Ascending aorta (tissue), 2 donors: ENCODE measurements around the gene APBA3. TPM values are rescaled to one million over a fixed set of nuclear protein-coding genes. Genes with fewer than 3 reads are reported as not detected.

ENCODE experiments used
- DNase-seq, 2 donors: peaks; one replicate each; pipeline ENCODE4 v3.0.0-alpha.2; 2019; ENCODE audit warnings: low spot score in 2 of 2
- H3K27ac ChIP-seq, 2 donors: fragments of 200-600 bp; sonication (generic); one replicate each; pipeline ENCODE4 v1.5.1; 2016 to 2017; ENCODE audit warnings: mild to moderate bottlenecking in 1 of 2
- H3K27me3 ChIP-seq: fragments of 200-600 bp; sonication (generic); one replicate; pipeline ENCODE4 v1.5.1; 2017
- H3K36me3 ChIP-seq, 2 donors: fragments of 200-600 bp; sonication (generic); one replicate each; pipeline ENCODE4 v1.5.1; 2016
- H3K4me1 ChIP-seq, 2 donors: fragments of 200-600 bp; sonication (generic); one replicate each; pipeline ENCODE4 v1.5.1; 2016 to 2017; ENCODE audit warnings: mild to moderate bottlenecking in 1 of 2
- H3K4me3 ChIP-seq, 2 donors: fragments of 200-600 bp; sonication (generic); one replicate each; pipeline ENCODE4 v1.5.1; 2016 to 2017; ENCODE audit warnings: mild to moderate bottlenecking in 1 of 2
- H3K9me3 ChIP-seq, 2 donors: fragments of 200-600 bp; sonication (generic); one replicate each; pipeline ENCODE4 v1.5.1; 2016
- intact Hi-C: fragments of 100-400 bp; cut with DNase I; formaldehyde crosslinking; loops from one replicate; pipeline ENCODE4 v1.15.1; 2023
- total RNA-seq: library from RNA; depleted of rRNA; stranded (reverse); fragments of >200 nt; gene quantifications from one replicate; pipeline ENCODE4 v1.1.0, GENCODE V29; 2016
- TF ChIP-seq, protein P1 (sequence below), 3 experiments: fragments of 200-600 bp in 2 of 3; fragments of 450-650 bp in 1 of 3; sonication (generic) in 2 of 3; IDR thresholded peaks; one replicate each; pipeline ENCODE4 v1.5.1; 2016 to 2019; ENCODE audit warnings: antibody characterized with exemption in 3 of 3, mild to moderate bottlenecking in 1 of 3, moderate library complexity in 1 of 3

Gene APBA3
- total RNA-seq, 1 donor from 2014 or later = 58.9 TPM

DNA sequence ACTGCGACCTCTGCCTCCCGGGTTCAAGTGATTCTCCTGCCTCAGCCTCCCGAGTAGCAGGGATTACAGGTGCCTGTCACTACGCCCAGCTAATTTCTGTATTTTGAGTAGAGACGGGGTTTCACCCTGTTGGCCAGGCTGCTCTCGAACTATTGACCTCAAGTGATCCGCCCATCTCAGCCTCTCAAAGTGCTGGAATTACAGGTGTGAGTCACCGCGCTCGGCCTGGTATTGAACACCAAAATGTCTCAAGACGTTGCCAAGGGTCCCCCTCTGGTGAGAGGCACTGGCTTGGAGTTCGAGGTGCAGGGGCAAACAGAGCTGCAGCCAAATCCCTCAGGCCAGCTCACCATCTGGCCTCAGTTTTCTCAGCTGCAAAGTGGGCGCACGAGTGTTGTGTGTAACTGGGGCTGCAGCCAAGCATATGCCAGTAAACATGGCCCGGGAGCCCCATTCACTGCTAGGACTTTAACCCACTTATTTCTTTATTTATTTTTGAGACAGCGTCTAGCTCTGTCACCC is 45.3 kb downstream of the APBA3 start:
- H3K27me3 ChIP-seq = peaks cover 10% of the 10 kb centered on the region

DNA sequence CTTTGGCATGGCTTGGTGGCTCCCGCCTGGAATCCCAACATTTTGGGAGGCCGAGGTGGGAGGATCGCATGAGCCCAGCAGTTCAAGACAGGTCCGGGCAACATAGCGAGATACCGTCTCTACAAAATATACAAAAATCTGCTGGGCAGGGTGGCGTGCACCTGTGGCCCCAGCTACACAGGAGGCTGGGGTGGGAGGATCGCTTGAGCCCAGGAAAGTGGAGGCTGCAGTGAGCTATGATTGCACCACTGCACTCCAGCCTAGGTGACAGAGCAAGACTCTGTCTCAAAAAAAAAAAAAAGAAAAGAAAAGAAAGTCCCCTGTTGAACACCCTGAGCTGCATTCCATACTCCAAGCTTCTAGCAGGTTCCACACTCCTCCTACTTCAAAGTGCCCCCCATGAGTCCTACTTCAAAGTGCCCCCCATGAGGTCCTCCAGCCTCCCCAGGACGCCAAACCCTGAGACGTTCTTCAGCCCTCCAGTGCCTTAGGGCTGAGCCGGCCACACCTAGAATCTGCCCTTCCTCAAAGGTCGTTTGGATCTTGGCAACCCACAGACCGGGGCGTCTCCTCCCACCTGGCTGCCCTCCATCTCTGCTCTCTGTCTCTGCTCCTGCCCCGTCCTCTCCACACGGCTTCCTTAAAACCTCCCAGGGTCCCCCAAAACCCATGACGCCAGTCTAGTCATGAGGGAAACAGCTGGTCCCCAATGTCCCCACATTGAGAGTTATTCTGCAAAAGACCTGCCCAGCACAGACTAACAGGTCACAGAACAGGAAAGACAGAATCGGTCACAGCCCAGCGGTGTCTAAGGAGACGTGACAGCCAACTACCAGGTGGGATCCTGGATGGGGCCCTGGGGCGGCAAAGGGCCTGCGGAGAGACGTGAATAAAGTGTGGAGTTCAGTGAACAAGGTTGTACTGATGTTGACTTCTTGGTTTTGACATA is 48.6 kb downstream of the APBA3 start:
- no peaks in the 10 kb centered on the region for H3K36me3 ChIP-seq
- H3K4me3 ChIP-seq = no peak overlapping the region
- TF ChIP-seq, protein P1, sequence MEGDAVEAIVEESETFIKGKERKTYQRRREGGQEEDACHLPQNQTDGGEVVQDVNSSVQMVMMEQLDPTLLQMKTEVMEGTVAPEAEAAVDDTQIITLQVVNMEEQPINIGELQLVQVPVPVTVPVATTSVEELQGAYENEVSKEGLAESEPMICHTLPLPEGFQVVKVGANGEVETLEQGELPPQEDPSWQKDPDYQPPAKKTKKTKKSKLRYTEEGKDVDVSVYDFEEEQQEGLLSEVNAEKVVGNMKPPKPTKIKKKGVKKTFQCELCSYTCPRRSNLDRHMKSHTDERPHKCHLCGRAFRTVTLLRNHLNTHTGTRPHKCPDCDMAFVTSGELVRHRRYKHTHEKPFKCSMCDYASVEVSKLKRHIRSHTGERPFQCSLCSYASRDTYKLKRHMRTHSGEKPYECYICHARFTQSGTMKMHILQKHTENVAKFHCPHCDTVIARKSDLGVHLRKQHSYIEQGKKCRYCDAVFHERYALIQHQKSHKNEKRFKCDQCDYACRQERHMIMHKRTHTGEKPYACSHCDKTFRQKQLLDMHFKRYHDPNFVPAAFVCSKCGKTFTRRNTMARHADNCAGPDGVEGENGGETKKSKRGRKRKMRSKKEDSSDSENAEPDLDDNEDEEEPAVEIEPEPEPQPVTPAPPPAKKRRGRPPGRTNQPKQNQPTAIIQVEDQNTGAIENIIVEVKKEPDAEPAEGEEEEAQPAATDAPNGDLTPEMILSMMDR (IDR thresholded peaks at IDR 0.05) = no peak
- no peaks in the 10 kb centered on the region for H3K4me1 ChIP-seq
- intact Hi-C loops = no loop called here
- no peaks in the 10 kb centered on the region for H3K27me3 ChIP-seq
- no peaks in the 10 kb centered on the region for H3K9me3 ChIP-seq
- no peak overlapping the region for H3K27ac ChIP-seq
- DNase-seq = no peak

More for the DNA sequence above, 45.3 kb downstream of the APBA3 start:
- no peaks in the 10 kb centered on the region for H3K9me3 ChIP-seq
- no peak overlapping the region for H3K4me3 ChIP-seq
- H3K4me1 ChIP-seq = no peaks in the 10 kb centered on the region
- intact Hi-C loops = no loop called here
- no peaks in the 10 kb centered on the region for H3K36me3 ChIP-seq
- no peak for DNase-seq
- H3K27ac ChIP-seq = no peak overlapping the region
- TF ChIP-seq, protein P1 (IDR thresholded peaks at IDR 0.05) = no peak

DNA sequence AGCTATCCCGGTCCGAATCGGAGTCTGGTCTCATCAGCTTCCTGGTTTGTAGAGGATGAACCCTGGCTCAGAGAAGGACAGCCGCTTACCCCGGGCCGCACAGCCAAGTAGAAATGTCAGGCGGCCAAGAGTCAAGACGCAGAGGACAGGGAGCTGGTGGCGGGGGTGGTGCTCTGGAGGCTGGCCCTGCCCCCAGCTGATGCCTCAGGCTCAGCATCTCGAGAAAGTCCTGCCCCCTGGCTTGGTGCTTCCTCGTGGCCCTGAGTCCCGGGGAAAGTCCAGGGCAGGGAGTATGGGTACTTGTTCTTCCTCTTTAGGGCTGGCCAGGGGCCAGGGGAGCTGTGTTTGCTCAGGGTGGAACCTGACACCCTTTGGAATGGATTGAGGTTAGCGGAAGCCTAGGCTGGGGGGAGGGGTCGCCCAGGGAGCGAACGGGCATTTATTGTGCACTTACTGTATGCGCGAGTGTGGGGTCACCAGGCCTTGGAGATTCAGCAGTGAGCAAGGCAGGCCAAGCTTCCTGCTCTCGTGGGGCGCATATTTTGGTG is 51.2 kb downstream of the APBA3 start:
- intact Hi-C loops = no loop called here
- no peak overlapping the region for H3K27ac ChIP-seq
- peak; percentile 53 to 79 for DNase-seq
- H3K27me3 ChIP-seq = no peaks in the 10 kb centered on the region
- no peaks in the 10 kb centered on the region for H3K4me1 ChIP-seq
- no peaks in the 10 kb centered on the region for H3K36me3 ChIP-seq
- H3K4me3 ChIP-seq = no peak overlapping the region
- TF ChIP-seq, protein P1 (IDR thresholded peaks at IDR 0.05) = no peak
- H3K9me3 ChIP-seq = no peaks in the 10 kb centered on the region

DNA sequence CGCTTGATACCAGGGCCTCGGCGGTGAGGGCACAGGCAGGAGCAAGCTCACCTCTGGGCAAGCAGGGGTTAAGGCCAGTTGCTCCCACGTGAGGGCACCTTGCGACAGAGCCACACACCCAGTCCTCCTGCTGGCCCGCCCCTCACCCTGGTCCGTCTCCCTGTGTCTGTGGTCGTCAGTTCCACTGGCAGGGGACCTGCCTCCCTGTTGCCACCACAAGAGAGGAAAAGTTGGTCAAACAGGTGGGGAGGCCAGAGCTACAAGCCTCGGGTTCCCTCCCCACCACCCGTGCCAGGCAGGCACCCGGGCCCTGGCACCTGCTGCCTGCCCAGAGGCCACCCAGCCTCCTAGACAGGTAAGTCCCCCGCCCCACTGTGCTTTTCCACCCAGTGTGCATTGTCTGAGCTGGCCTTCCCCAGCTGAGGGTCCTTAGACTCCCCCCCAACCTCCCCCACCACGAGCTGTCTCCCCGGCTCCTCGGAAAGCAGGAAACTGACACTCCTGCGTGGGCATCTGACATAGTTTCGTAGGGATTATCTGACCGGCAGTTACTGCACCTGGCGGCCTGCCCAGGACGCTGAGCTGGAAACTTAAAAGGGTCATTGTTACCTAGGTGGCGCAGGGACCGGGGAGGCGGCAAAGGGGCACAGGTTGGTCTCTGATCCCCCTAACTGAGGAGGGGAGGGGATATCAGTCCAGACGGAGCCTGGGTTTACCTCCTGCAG is 53.1 kb downstream of the APBA3 start, which contains the start of gene TJP3:
TSS of gene TJP3 (plus strand) at position 178 of the 725 bp plus-strand sequence. CDS start 20,049 bp downstream, outside the sequence.
- no peaks in the 10 kb centered on the region for H3K27me3 ChIP-seq
- DNase-seq = no peak
- no peaks in the 10 kb centered on the region for H3K36me3 ChIP-seq
- H3K9me3 ChIP-seq = no peaks in the 10 kb centered on the region
- H3K4me1 ChIP-seq = no peaks in the 10 kb centered on the region
- TF ChIP-seq, protein P1 (IDR thresholded peaks at IDR 0.05) = no peak
- no peak within 1 kb of the TSS for H3K27ac ChIP-seq
- intact Hi-C loops = no loop called here
- no peak within 1 kb of the TSS for H3K4me3 ChIP-seq

DNA sequence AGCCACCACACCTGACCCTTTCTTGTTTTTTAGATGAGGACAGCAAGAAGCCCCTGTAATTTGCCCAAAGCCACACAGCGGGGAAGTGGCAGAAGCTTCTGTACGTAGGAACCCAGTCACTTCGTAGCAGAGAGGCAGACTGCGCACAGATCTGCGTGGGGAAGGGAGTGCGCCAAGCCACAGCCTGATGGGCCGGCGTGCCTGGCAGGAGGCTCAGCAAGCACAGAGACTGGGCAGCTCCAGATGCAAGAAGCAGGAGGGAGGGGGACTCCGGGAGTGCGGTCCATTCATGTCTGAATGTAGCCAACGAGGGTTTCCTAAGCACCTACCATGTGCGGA is 53.7 kb downstream of the APBA3 start:
- intact Hi-C loops = no loop called here
- Histone ChIP-seq H3K9me3 (no peaks in the 10 kb centered on the region), H3K4me3 (no peak overlapping the region), H3K27me3 (no peaks in the 10 kb centered on the region), H3K36me3 (no peaks in the 10 kb centered on the region), H3K4me1 (no peaks in the 10 kb centered on the region), H3K27ac (no peak overlapping the region)
- TF ChIP-seq, protein P1 (IDR thresholded peaks at IDR 0.05) = no peak
- DNase-seq = no peak
